ENCODE results near the gene MAP3K9. TPM values are rescaled to one million over a fixed set of nuclear protein-coding genes. Genes with fewer than 3 reads are reported as not detected.
"Not testable (repeated sequence)": the region's sequence is repeated elsewhere in the genome, so short reads cannot be mapped to it uniquely, and the experiment has no call there.

The MAP3K9 gene
- total and polyA plus RNA-seq, 8 donors = 2.1 to 7.6 (median 4.9) TPM

GRCh38 chr14:70855486-70855885 is 46.2 kb upstream of the MAP3K9 start:
- Histone ChIP-seq H3K4me3 (no peak overlapping the region), H3K36me3 (no peaks in the 10 kb centered on the region), H3K27ac (no peak overlapping the region), H3K4me1 (no peaks in the 10 kb centered on the region), H3K9me3 (no peaks in the 10 kb centered on the region), H3K27me3 (no peaks in the 10 kb centered on the region)
- TF ChIP-seq CTCF (IDR thresholded peaks at IDR 0.05) = no peak
- ATAC-seq = no peak
- DNase-seq = no peak
- 58 to 61% methylated on average over 5 of the region's 5 CpGs for WGBS, 2 donors
- FAIRE-seq = no peak
- intact Hi-C loops (cut with DNase I) = no loop called here

DNA sequence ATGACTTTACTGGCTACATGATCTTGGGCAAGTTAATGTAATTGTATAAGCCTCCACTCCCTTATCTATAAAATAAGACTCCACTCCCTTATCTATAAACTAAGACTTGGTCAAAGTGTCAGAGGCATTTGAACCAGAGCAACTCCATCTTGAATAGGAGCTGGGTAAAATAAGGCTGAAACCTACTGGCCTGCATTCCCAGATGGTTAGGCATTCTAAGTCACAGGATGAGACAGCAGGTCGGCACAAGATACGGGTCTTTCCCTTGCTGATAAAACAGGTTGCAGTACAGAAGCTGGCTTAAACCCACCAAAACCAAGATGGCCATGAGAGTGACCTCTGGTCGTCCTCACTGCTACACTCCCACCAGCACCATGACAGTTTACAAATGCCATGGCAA is 44.3 kb upstream of the MAP3K9 start:
- H3K27ac ChIP-seq; H3K9me3 ChIP-seq; FAIRE-seq; H3K4me3 ChIP-seq; intact Hi-C loops (cut with DNase I); H3K27me3 ChIP-seq; DNase-seq; H3K36me3 ChIP-seq; H3K4me1 ChIP-seq; ATAC-seq: not testable (repeated sequence)
- WGBS, 2 donors = 66 to 92% methylated on average over 3 of the region's 3 CpGs

DNA sequence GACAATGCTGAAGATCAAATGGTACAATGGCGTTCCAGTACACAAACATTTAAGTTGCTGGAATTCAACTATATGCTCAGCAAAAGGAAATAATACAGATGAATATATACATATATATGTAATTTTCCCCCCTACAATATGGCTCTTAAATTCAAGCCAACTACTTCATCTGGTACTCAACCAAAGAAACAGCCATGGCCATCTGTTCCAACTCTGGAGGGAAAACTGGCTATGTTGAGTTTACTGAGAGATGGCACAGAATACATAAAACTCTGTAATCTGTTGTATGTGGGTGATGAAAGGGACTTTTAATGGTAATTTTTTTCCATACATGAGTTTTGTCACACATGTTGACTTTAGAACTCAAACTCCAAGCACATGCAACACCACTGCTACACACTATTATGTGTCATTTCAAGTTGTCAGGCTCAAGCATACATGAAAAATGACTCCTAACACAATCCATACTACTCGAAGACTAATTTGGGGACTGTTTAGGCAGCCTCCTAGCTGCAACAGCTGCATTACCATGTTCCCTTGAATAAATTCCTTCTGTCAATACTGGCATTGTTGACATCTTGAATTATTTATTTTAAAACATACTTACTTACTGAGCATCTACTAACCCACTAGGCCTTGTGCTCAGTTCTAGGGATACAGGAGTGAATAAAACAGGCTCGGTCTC is 38.2 kb upstream of the MAP3K9 start:
- no peak for FAIRE-seq
- WGBS, 2 donors = 81 to 87% methylated on average over 3 of the region's 3 CpGs
- intact Hi-C loops (cut with DNase I) = no loop called here

DNA sequence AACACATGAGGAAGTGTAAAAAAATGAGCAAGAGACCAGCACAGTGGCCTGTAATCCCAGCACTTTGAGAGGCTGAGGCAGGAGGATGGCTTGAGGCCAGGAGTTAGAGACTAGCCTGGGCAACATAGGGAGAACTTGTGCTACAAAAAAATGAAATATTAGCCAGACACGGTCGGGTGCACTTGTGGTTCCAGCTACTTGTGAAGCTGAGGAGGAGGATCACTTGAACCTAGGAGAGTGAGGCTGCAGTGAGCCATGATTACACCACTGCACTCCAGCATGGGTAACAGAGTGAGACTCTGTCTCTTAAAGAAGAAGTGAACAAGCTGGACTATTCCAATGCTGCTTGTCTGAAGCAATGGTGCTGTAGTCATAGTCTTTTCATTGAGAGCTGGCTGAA is 36.3 kb upstream of the MAP3K9 start:
- TF ChIP-seq CTCF (IDR thresholded peaks at IDR 0.05) = no peak
- no peak for FAIRE-seq
- Histone ChIP-seq H3K9me3 (no peaks in the 10 kb centered on the region), H3K27ac (no peak overlapping the region), H3K4me3 (no peak overlapping the region), H3K36me3 (no peaks in the 10 kb centered on the region), H3K4me1 (no peaks in the 10 kb centered on the region), H3K27me3 (no peaks in the 10 kb centered on the region)
- ATAC-seq = no peak
- intact Hi-C loops (cut with DNase I) = no loop called here
- whole genome bisulfite sequencing, 2 donors = 53 to 71% methylated on average over 2 of the region's 2 CpGs
- no peak for DNase-seq

More for the DNA sequence above, 38.2 kb upstream of the MAP3K9 start:
- Histone ChIP-seq H3K27me3 (no peaks in the 10 kb centered on the region), H3K4me3 (no peak overlapping the region), H3K9me3 (no peaks in the 10 kb centered on the region), H3K4me1 (no peaks in the 10 kb centered on the region), H3K36me3 (no peaks in the 10 kb centered on the region), H3K27ac (no peak overlapping the region)
- no peak for TF ChIP-seq CTCF (IDR thresholded peaks at IDR 0.05)
- ATAC-seq (no peak), DNase-seq (no peak)

GRCh38 chr14:70842851-70843462 is 33.6 kb upstream of the MAP3K9 start:
- DNase-seq (no peak), ATAC-seq (no peak), FAIRE-seq (no peak)
- no peaks in the 10 kb centered on the region for H3K36me3 ChIP-seq
- TF ChIP-seq CTCF (IDR thresholded peaks at IDR 0.05) = no peak
- intact Hi-C loops (cut with DNase I) = no loop called here
- no peak overlapping the region for H3K27ac ChIP-seq
- H3K27me3 ChIP-seq = no peaks in the 10 kb centered on the region
- WGBS, 2 donors = 56 to 68% methylated on average over 2 of the region's 2 CpGs
- H3K9me3 ChIP-seq = no peaks in the 10 kb centered on the region
- no peak overlapping the region for H3K4me3 ChIP-seq
- no peaks in the 10 kb centered on the region for H3K4me1 ChIP-seq

All from pancreas (tissue), 10 donors.